GM18505 (cell line): ENCODE measurements around the gene KAT6B.

Source experiments
- ATAC-seq: cut with Tn5 transposase; IDR thresholded peaks from one replicate; pipeline ENCODE4 v1.9.1; 2021; ENCODE audit not compliant: unreplicated experiment
- POLR2A ChIP-seq: IDR thresholded peaks from 4 replicates; pipeline ENCODE4 v1.6.1; 2011; ENCODE audit warnings: borderline replicate concordance; ENCODE audit not compliant: insufficient read depth, insufficient read length; ENCODE audit errors: extremely low read depth

Gene KAT6B

DNA sequence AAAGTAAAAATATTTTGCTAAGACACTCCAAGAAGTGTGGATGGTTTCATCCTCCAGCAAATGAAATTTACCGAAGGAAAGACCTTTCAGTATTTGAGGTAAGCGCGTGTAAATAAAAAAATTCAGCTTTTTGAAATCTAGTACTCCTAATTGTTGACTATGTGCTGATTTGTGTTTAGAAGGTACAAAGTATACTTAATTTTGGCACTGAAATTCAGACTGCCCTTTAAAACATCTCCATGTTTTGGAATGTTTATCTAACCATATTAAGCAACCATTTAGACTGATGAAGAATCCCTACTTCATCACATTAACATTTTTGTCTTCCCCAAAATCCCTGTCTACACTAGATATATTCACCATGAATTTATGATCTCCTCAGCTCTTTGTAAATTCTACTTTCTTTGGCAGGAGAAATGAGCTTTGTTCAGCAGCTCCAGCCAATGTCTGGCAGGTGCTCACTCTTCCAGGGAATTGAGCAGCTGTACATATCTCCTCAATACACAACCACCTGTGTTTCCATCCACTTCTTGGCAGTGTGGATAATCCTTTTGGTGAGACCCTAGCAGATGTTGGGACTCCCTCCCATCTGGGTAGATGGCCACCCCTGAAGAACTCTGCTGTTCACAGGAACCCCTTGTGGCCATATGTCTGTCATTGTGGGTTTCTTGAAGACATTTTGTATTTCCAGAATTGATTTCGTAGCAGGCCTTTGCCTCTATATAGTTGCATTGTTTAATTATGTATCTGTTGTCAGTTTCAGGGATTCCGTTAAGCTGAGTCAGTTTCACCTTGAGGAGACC, 155.6 kb downstream of the KAT6B start:
- ATAC-seq: no peak
- TF ChIP-seq POLR2A: no peak

DNA sequence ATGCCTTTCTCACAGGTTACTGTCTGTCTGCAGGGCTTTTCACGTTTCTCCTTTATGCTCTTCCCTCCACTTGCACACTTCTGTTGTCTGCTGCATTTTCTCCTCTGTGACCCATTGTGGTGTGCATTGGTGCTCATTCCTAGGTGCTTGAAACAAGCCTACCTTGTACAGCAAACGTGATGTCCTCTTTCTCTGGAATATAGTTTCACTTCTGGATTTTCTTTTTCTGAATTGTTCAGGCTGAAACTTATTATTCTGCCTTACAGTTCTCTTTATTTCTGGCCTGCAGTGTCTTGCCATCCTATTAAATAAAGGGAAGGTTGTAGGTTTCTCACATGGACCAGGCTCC, 156.2 kb downstream of the KAT6B start:
- no peak for ATAC-seq
- TF ChIP-seq POLR2A: no peak

GRCh38 chr10:74983383-74983782, 157.0 kb downstream of the KAT6B start:
- ATAC-seq: no peak
- no peak for TF ChIP-seq POLR2A

DNA sequence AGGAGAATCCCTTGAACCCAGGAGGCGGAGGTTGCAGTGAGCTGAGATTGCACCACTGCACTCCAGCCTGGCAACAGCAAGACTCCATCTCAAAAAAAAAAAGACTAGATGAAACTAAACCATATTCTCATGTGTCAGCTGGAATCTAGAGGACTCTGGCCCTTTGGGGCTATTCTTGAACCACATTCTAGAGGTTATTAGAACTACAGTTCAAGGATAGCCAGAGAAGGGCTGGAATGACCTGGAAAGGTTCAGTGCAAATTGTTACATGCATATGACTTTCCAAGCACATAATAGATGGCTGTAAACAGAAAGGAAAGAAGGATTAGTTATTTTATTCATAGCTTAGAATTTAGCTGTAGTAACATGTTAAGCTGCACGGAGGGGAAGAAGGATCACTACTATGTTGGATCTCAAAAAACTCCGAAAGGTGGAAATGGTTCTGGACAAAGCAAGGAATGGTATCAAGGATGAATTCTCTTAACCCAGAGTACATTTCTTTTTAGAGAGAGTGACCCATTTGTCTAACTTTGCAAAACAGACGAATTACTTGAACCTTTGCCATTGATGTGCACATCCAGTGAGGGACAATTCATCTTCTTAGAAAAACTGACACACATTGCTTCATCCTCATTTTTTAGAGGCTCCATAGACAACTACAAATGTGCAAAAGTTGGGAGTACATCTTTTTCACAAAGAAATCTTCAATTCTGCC, 161.1 kb downstream of the KAT6B start:
- ATAC-seq: no peak
- TF ChIP-seq POLR2A: no peak

- TF ChIP-seq POLR2A: no peak
- no peak for ATAC-seq
These were observed 161.8 kb downstream of the KAT6B start for GRCh38 chr10:74988054-74988775.

- ATAC-seq: no peak
- TF ChIP-seq POLR2A: no peak
These were observed 162.6 kb downstream of the KAT6B start for GRCh38 chr10:74988832-74989561.

- no peak for ATAC-seq
- no peak for TF ChIP-seq POLR2A
These were observed 165.0 kb downstream of the KAT6B start for GRCh38 chr10:74991435-74991834.

GRCh38 chr10:74992068-74992467, 165.7 kb downstream of the KAT6B start:
- no peak for TF ChIP-seq POLR2A
- ATAC-seq: no peak

GRCh38 chr10:74993649-74994048, 167.2 kb downstream of the KAT6B start:
- TF ChIP-seq POLR2A: no peak
- ATAC-seq: no peak

GRCh38 chr10:74994854-74995253, 168.5 kb downstream of the KAT6B start:
- ATAC-seq: no peak
- TF ChIP-seq POLR2A: no peak

GRCh38 chr10:74995806-74996205, 169.4 kb downstream of the KAT6B start:
- ATAC-seq: no peak
- TF ChIP-seq POLR2A: no peak

DNA sequence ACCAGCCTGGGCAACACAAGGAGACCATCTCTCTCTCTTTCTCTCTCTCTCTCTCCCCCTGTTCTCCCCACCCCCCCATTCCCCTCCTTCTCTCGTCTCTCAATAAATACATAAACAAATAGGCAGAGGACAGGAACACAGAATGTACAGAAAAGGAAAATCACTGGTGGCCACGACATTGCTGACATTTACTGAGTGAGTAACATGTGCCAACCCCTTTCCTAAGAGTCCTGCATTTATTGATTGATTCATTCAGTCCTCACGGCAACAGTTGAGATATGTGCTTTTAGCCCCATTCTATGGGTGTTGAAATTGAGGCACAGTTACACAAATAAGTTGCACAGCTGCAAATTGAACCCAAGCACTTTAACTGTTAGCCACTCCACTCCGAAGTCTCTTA, 170.8 kb downstream of the KAT6B start:
- ATAC-seq: no peak
- no peak for TF ChIP-seq POLR2A

DNA sequence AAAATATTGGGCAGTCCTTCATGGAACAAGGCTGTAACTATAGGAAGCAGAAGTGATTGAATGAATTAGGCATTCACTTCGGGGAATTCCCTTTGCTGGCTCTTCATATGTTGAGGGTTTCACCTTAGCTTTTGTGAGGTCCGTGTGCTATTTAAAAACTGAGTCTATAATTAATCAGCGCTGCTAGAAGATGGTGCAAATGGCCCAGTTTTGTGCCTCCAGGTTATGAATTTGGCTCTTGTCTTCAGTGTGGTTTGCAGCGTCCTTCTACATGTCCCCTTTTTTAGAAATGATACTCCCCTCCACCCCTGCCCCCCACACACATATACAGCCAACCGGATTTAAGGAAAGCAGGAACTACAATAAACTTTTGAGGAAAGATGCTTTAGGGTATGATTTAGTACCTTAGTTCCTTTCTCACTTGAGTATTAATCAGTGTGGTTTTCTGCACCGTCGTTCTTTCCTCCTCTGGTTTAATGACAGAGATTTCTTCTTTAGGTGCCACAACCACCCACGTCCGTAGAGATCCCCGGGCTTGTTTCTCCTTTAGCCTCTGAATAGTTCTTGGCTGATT, 174.4 kb downstream of the KAT6B start:
- peak; percentile 70 for ATAC-seq

More for the DNA sequence above, 174.4 kb downstream of the KAT6B start:
- TF ChIP-seq POLR2A: no peak
